Lower lobe of right lung (tissue), 2 donors: ENCODE results near the gene FRAS1. TPM values are rescaled to one million over a fixed set of nuclear protein-coding genes. Genes with fewer than 3 reads are reported as not detected.

Experiments
- ATAC-seq, 2 donors: fragments of 200-7000 bp; cut with Tn5 transposase; one replicate each; pipeline ENCODE4 v1.9.1; 2020 to 2022; ENCODE audit warnings: mild to moderate bottlenecking in 2 of 2, moderate library complexity in 2 of 2
- DNase-seq: peaks from one replicate; pipeline ENCODE4 v3.0.0-alpha.2; 2020
- H3K27ac ChIP-seq: fragments of 200-600 bp; one replicate; pipeline ENCODE4 v1.8.0; 2022
- H3K27me3 ChIP-seq: fragments of 200-600 bp; one replicate; pipeline ENCODE4 v1.8.0; 2022; ENCODE audit warnings: low read depth
- H3K36me3 ChIP-seq: fragments of 200-600 bp; one replicate; pipeline ENCODE4 v1.8.0; 2022; ENCODE audit warnings: mild to moderate bottlenecking
- H3K4me1 ChIP-seq: fragments of 200-600 bp; one replicate; pipeline ENCODE4 v1.8.0; 2022
- H3K4me3 ChIP-seq: fragments of 200-600 bp; one replicate; pipeline ENCODE4 v1.8.0; 2022; ENCODE audit warnings: mild to moderate bottlenecking
- H3K9me3 ChIP-seq: fragments of 200-600 bp; one replicate; pipeline ENCODE4 v1.8.0; 2022
- CTCF ChIP-seq: fragments of 200-600 bp; IDR thresholded peaks from one replicate; pipeline ENCODE4 v1.8.0; 2022; ENCODE audit warnings: antibody characterized with exemption, mild to moderate bottlenecking
- intact Hi-C: fragments of 100-400 bp; cut with DNase I; formaldehyde crosslinking; loops from one replicate; pipeline ENCODE4 v1.11.0; 2022
- total RNA-seq: library from RNA; stranded (reverse); fragmentation: NEBNext Ultra II Directional; extraction: Animal tissue kit (Norgen Biotek cat#: 25700); gene quantifications from one replicate; pipeline ENCODE4 v1.2.1, GENCODE V29; 2021
- donor health status: DM: no; HTN: yes; CAD: no; lungs with severe emphysema.

Gene FRAS1
- total RNA-seq, 1 donor from 2014 or later, result 9.2 TPM

- DNase-seq, result no peak
- intact Hi-C loops, result no loop called here
- H3K4me1 ChIP-seq, result no peaks in the 10 kb centered on the region
- no peak for TF ChIP-seq CTCF
- ATAC-seq, result no peak
- no peaks in the 10 kb centered on the region for H3K36me3 ChIP-seq
- no peak overlapping the region for H3K27ac ChIP-seq
- no peaks in the 10 kb centered on the region for H3K27me3 ChIP-seq
- H3K4me3 ChIP-seq, result no peak overlapping the region
- no peaks in the 10 kb centered on the region for H3K9me3 ChIP-seq
Measured at GRCh38 chr4:78528327-78528726, 471.2 kb downstream of the FRAS1 start.

- H3K9me3 ChIP-seq, result no peaks in the 10 kb centered on the region
- DNase-seq (no peak), ATAC-seq (no peak)
- H3K27me3 ChIP-seq, result no peaks in the 10 kb centered on the region
- no peak for TF ChIP-seq CTCF
- no peak overlapping the region for H3K27ac ChIP-seq
- H3K36me3 ChIP-seq, result no peaks in the 10 kb centered on the region
- H3K4me3 ChIP-seq, result no peak overlapping the region
- H3K4me1 ChIP-seq, result no peaks in the 10 kb centered on the region
- intact Hi-C loops, result no loop called here
Measured at GRCh38 chr4:78529569-78530209, 472.6 kb downstream of the FRAS1 start.

GRCh38 chr4:78532046-78532445 lies 474.9 kb downstream of the FRAS1 start:
- no peak overlapping the region for H3K27ac ChIP-seq
- no peaks in the 10 kb centered on the region for H3K9me3 ChIP-seq
- TF ChIP-seq CTCF, result no peak
- H3K4me1 ChIP-seq, result no peaks in the 10 kb centered on the region
- intact Hi-C loops, result no loop called here
- DNase-seq (no peak), ATAC-seq (peak in 1 of 2 donors; percentile 50)
- H3K36me3 ChIP-seq, result no peaks in the 10 kb centered on the region
- H3K4me3 ChIP-seq, result no peak overlapping the region
- no peaks in the 10 kb centered on the region for H3K27me3 ChIP-seq

GRCh38 chr4:78533854-78534253 lies 476.7 kb downstream of the FRAS1 start:
- H3K9me3 ChIP-seq, result no peaks in the 10 kb centered on the region
- no peak for TF ChIP-seq CTCF
- no peaks in the 10 kb centered on the region for H3K36me3 ChIP-seq
- no peaks in the 10 kb centered on the region for H3K4me1 ChIP-seq
- ATAC-seq (no peak), DNase-seq (no peak)
- no peak overlapping the region for H3K27ac ChIP-seq
- H3K27me3 ChIP-seq, result no peaks in the 10 kb centered on the region
- intact Hi-C loops, result no loop called here
- H3K4me3 ChIP-seq, result no peak overlapping the region

GRCh38 chr4:78534286-78534955 lies 477.3 kb downstream of the FRAS1 start:
- no peak overlapping the region for H3K27ac ChIP-seq
- TF ChIP-seq CTCF, result no peak
- DNase-seq, result no peak

More at GRCh38 chr4:78534286-78534955, 477.3 kb downstream of the FRAS1 start:
- Histone ChIP-seq H3K4me1 (no peaks in the 10 kb centered on the region), H3K36me3 (no peaks in the 10 kb centered on the region), H3K4me3 (no peak overlapping the region), H3K9me3 (no peaks in the 10 kb centered on the region), H3K27me3 (no peaks in the 10 kb centered on the region)
- ATAC-seq, result no peak
- intact Hi-C loops, result no loop called here
